Neural cell (in vitro differentiated cells): Measurements from ENCODE around the gene BRINP2. TPM values are rescaled to one million over a fixed set of nuclear protein-coding genes. Genes with fewer than 3 reads are reported as not detected.

ENCODE experiments used
- H2AFZ ChIP-seq: fragments of 200-600, 300-800 bp; sonication (generic), shearing (Covaris generic); 2 replicates; pipeline ENCODE4 v1.6.0; 2014; ENCODE audit warnings: low read depth, mild to moderate bottlenecking, antibody characterized with exemption, low read length, moderate library complexity
- H3F3A ChIP-seq: fragments of 200-600 bp; shearing (Covaris generic); 2 replicates; pipeline ENCODE4 v1.6.1; 2016; ENCODE audit warnings: mild to moderate bottlenecking, moderate library complexity, mixed read lengths, antibody characterized with exemption, low read length; ENCODE audit not compliant: insufficient read depth, poor library complexity, severe bottlenecking
- H3K27ac ChIP-seq: fragments of 200-600, 300-800 bp; sonication (generic), shearing (Covaris generic); 2 replicates; pipeline ENCODE4 v1.5.1; 2014; ENCODE audit warnings: mild to moderate bottlenecking, low read length, moderate library complexity
- H3K27me3 ChIP-seq: fragments of 300-800, 200-600 bp; sonication (generic), shearing (Covaris generic); 2 replicates; pipeline ENCODE4 v1.6.0; 2014; ENCODE audit warnings: mild to moderate bottlenecking, low read depth, low read length, moderate library complexity; ENCODE audit not compliant: insufficient read depth
- H3K36me3 ChIP-seq: fragments of 300-800, 200-600 bp; sonication (generic), shearing (Covaris generic); 2 replicates; pipeline ENCODE4 v1.5.1; 2014; ENCODE audit warnings: mild to moderate bottlenecking, antibody characterized with exemption, low read length, moderate library complexity; ENCODE audit not compliant: insufficient read depth
- H3K4me2 ChIP-seq: fragments of 300-800, 200-600 bp; sonication (generic), shearing (Covaris generic); 2 replicates; pipeline ENCODE4 v1.6.0; 2014; ENCODE audit warnings: mild to moderate bottlenecking, low read length
- H3K4me3 ChIP-seq: fragments of 300-800, 200-600 bp; sonication (generic), shearing (Covaris generic); 2 replicates; pipeline ENCODE4 v1.5.1; 2014; ENCODE audit warnings: mild to moderate bottlenecking, low read length, moderate library complexity
- H3K79me2 ChIP-seq: fragments of 200-600 bp; shearing (Covaris generic); replicated peaks from 2 replicates; pipeline ENCODE4 v1.6.0; 2014; ENCODE audit warnings: mild to moderate bottlenecking, low read length, moderate library complexity; ENCODE audit not compliant: insufficient read depth
- H3K9ac ChIP-seq: fragments of 300-800, 200-600 bp; sonication (generic), shearing (Covaris generic); 2 replicates; pipeline ENCODE4 v1.6.1; 2016; ENCODE audit warnings: mild to moderate bottlenecking, low read length, mixed read lengths
- H3K9me2 ChIP-seq: fragments of 200-600 bp; shearing (Covaris generic); 2 replicates; pipeline ENCODE4 v1.6.1; 2016; ENCODE audit warnings: mild to moderate bottlenecking, low read length, mixed read lengths; ENCODE audit not compliant: insufficient read depth
- H3K9me3 ChIP-seq: fragments of 200-600, 300-800 bp; sonication (generic), shearing (Covaris generic); 2 replicates; pipeline ENCODE4 v1.6.1; 2016; ENCODE audit warnings: mild to moderate bottlenecking, mixed run types, low read length, moderate library complexity, mixed read lengths
- H4K20me1 ChIP-seq: fragments of 200-600 bp; shearing (Covaris generic); 2 replicates; pipeline ENCODE4 v1.6.1; 2016; ENCODE audit warnings: mild to moderate bottlenecking, mixed run types; ENCODE audit not compliant: insufficient read depth
- EP300 ChIP-seq: fragments of 450-650 bp; conservative IDR thresholded peaks from 2 replicates; pipeline ENCODE4 v1.6.1; 2014; ENCODE audit warnings: antibody characterized with exemption, mild to moderate bottlenecking, moderate library complexity; ENCODE audit not compliant: poor library complexity, severe bottlenecking
- EZH2 ChIP-seq: fragments of 200-600, 300-800 bp; shearing (Covaris generic), sonication (generic); IDR thresholded peaks from 2 replicates; pipeline ENCODE4 v1.6.1; 2014; ENCODE audit warnings: antibody characterized with exemption, low read length, borderline replicate concordance, mild to moderate bottlenecking; ENCODE audit not compliant: insufficient read depth, poor library complexity, severe bottlenecking
- MXI1 ChIP-seq: fragments of 450-650 bp; conservative IDR thresholded peaks from 2 replicates; pipeline ENCODE4 v1.6.1; 2014; ENCODE audit warnings: antibody characterized with exemption, mild to moderate bottlenecking; ENCODE audit not compliant: poor library complexity, severe bottlenecking
- POLR2AphosphoS5 ChIP-seq: IDR thresholded peaks from 2 replicates; pipeline ENCODE4 v1.6.1; 2012
- RAD21 ChIP-seq: fragments of 450-650 bp; conservative IDR thresholded peaks from 2 replicates; pipeline ENCODE4 v1.6.1; 2014; ENCODE audit warnings: antibody characterized with exemption, mild to moderate bottlenecking, moderate library complexity
- SMC3 ChIP-seq: fragments of 450-650 bp; conservative IDR thresholded peaks from 2 replicates; pipeline ENCODE4 v1.6.1; 2014; ENCODE audit warnings: antibody characterized with exemption, mild to moderate bottlenecking, moderate library complexity; ENCODE audit not compliant: poor library complexity
- TAF1 ChIP-seq: IDR thresholded peaks from 2 replicates; pipeline ENCODE4 v1.6.1; 2012; ENCODE audit warnings: low read depth
- polyA plus RNA-seq: library from polyadenylated mRNA; depleted of rRNA; stranded (reverse); fragments of >200 nt; gene quantifications from 2 replicates; pipeline ENCODE4 v1.2.3, GENCODE V29; 2014
- TF ChIP-seq, protein P1 (sequence below): fragments of 450-650 bp; IDR thresholded peaks from 2 replicates; pipeline ENCODE4 v1.5.1; 2014; ENCODE audit warnings: antibody characterized with exemption, mild to moderate bottlenecking, moderate library complexity; ENCODE audit not compliant: poor library complexity, severe bottlenecking
- TF ChIP-seq, protein P2 (sequence below): IDR thresholded peaks from 2 replicates; pipeline ENCODE4 v1.6.1; 2012; ENCODE audit warnings: borderline replicate concordance

Gene BRINP2
- polyA plus RNA-seq, 1 donor from 2014 or later, result 12.9 TPM

DNA sequence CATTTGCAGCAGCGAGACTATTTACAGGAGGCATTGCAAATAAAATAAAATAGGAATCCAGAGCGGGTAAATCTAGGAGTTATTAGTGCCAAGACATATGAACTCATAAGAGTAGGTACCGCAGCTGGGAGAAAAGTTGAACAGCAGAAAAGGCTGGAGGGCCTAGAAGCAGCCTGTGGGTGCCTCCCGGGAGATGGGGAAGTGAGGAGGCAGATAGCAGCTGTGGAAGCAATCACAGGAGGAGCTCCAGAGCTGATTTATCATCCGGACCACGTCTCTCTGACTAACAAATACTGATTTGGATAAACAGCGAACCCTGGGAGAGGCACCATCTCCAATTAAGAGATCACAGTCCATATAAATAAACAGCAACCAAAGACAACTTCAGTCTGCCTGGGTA lies 64.6 kb downstream of the BRINP2 start:
- H2AFZ ChIP-seq, result no peak overlapping the region
- no peak overlapping the region for H3K27ac ChIP-seq
- no peaks in the 10 kb centered on the region for H3K27me3 ChIP-seq
- no peaks in the 10 kb centered on the region for H4K20me1 ChIP-seq
- no peaks in the 10 kb centered on the region for H3K9me3 ChIP-seq
- no peak overlapping the region for H3K4me2 ChIP-seq
- TF ChIP-seq SMC3 (no peak), MXI1 (no peak), RAD21 (no peak), EP300 (no peak), TAF1 (no peak), EZH2 (no peak), POLR2AphosphoS5 (no peak)
- TF ChIP-seq, protein P1, sequence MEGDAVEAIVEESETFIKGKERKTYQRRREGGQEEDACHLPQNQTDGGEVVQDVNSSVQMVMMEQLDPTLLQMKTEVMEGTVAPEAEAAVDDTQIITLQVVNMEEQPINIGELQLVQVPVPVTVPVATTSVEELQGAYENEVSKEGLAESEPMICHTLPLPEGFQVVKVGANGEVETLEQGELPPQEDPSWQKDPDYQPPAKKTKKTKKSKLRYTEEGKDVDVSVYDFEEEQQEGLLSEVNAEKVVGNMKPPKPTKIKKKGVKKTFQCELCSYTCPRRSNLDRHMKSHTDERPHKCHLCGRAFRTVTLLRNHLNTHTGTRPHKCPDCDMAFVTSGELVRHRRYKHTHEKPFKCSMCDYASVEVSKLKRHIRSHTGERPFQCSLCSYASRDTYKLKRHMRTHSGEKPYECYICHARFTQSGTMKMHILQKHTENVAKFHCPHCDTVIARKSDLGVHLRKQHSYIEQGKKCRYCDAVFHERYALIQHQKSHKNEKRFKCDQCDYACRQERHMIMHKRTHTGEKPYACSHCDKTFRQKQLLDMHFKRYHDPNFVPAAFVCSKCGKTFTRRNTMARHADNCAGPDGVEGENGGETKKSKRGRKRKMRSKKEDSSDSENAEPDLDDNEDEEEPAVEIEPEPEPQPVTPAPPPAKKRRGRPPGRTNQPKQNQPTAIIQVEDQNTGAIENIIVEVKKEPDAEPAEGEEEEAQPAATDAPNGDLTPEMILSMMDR, result no peak
- TF ChIP-seq, protein P2, sequence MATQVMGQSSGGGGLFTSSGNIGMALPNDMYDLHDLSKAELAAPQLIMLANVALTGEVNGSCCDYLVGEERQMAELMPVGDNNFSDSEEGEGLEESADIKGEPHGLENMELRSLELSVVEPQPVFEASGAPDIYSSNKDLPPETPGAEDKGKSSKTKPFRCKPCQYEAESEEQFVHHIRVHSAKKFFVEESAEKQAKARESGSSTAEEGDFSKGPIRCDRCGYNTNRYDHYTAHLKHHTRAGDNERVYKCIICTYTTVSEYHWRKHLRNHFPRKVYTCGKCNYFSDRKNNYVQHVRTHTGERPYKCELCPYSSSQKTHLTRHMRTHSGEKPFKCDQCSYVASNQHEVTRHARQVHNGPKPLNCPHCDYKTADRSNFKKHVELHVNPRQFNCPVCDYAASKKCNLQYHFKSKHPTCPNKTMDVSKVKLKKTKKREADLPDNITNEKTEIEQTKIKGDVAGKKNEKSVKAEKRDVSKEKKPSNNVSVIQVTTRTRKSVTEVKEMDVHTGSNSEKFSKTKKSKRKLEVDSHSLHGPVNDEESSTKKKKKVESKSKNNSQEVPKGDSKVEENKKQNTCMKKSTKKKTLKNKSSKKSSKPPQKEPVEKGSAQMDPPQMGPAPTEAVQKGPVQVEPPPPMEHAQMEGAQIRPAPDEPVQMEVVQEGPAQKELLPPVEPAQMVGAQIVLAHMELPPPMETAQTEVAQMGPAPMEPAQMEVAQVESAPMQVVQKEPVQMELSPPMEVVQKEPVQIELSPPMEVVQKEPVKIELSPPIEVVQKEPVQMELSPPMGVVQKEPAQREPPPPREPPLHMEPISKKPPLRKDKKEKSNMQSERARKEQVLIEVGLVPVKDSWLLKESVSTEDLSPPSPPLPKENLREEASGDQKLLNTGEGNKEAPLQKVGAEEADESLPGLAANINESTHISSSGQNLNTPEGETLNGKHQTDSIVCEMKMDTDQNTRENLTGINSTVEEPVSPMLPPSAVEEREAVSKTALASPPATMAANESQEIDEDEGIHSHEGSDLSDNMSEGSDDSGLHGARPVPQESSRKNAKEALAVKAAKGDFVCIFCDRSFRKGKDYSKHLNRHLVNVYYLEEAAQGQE, result no peak
- H3K9me2 ChIP-seq, result no peaks in the 10 kb centered on the region
- H3K4me3 ChIP-seq, result no peak overlapping the region
- H3K79me2 ChIP-seq, result no peaks in the 10 kb centered on the region
- no peaks in the 10 kb centered on the region for H3F3A ChIP-seq
- H3K9ac ChIP-seq, result no peak overlapping the region
- no peaks in the 10 kb centered on the region for H3K36me3 ChIP-seq

- H3F3A ChIP-seq, result no peaks in the 10 kb centered on the region
- no peak overlapping the region for H2AFZ ChIP-seq
- no peak overlapping the region for H3K4me2 ChIP-seq
- no peaks in the 10 kb centered on the region for H3K9me3 ChIP-seq
- H3K9ac ChIP-seq, result no peak overlapping the region
- no peaks in the 10 kb centered on the region for H3K36me3 ChIP-seq
- H3K4me3 ChIP-seq, result no peak overlapping the region
- no peaks in the 10 kb centered on the region for H3K27me3 ChIP-seq
- no peaks in the 10 kb centered on the region for H3K79me2 ChIP-seq
- no peaks in the 10 kb centered on the region for H4K20me1 ChIP-seq
- H3K9me2 ChIP-seq, result no peaks in the 10 kb centered on the region
- TF ChIP-seq, protein P2, result no peak
- TF ChIP-seq EZH2 (no peak), RAD21 (no peak), POLR2AphosphoS5 (no peak), MXI1 (no peak), SMC3 (no peak)
- H3K27ac ChIP-seq, result no peak overlapping the region
Measured at GRCh38 chr1:177236962-177237361, 66.2 kb downstream of the BRINP2 start.
